ENCODE results near the gene OR5K4.
"Not testable (repeated sequence)": the region's sequence is repeated elsewhere in the genome, so short reads cannot be mapped to it uniquely, and the experiment has no call there.

The OR5K4 gene

GRCh38 chr3:98372445-98372844 is 18.8 kb downstream of the OR5K4 start:
- Histone ChIP-seq H3K4me3 (ENCODE audit: low read depth in 1 of 2, low read length in 2 of 2) (no peak overlapping the region), H3K4me1 (ENCODE audit: insufficient read depth, low read length) (no peaks in the 10 kb centered on the region), H3K36me3 (ENCODE audit: insufficient read depth, low read length) (no peaks in the 10 kb centered on the region), H3K9me3 (ENCODE audit: low read length) (no peaks in the 10 kb centered on the region), H3K27ac (ENCODE audit: low read depth, low read length) (no peak overlapping the region), H3K9ac (ENCODE audit: low read length) (no peak overlapping the region), H3K27me3 (ENCODE audit: control insufficient read depth in 1 of 2, insufficient read depth in 2 of 2, low read length in 2 of 2) (no peaks in the 10 kb centered on the region)

GRCh38 chr3:98376631-98377030 is 23.0 kb downstream of the OR5K4 start:
- H3K27ac ChIP-seq (ENCODE audit: low read depth, low read length): no peak overlapping the region

GRCh38 chr3:98388147-98388546 is 34.5 kb downstream of the OR5K4 start:
- H3K36me3 ChIP-seq (ENCODE audit: insufficient read depth, low read length): no peaks in the 10 kb centered on the region
- no peaks in the 10 kb centered on the region for H3K9me3 ChIP-seq (ENCODE audit: low read length)
- no peak overlapping the region for H3K9ac ChIP-seq (ENCODE audit: low read length)
- no peak overlapping the region for H3K27ac ChIP-seq (ENCODE audit: low read depth, low read length)
- H3K27me3 ChIP-seq (ENCODE audit: control insufficient read depth in 1 of 2, insufficient read depth in 2 of 2, low read length in 2 of 2): no peaks in the 10 kb centered on the region
- no peak overlapping the region for H3K4me3 ChIP-seq (ENCODE audit: low read depth in 1 of 2, low read length in 2 of 2)
- no peaks in the 10 kb centered on the region for H3K4me1 ChIP-seq (ENCODE audit: insufficient read depth, low read length)

More at GRCh38 chr3:98376631-98377030, 23.0 kb downstream of the OR5K4 start:
- Histone ChIP-seq H3K9me3 (ENCODE audit: low read length) (no peaks in the 10 kb centered on the region), H3K36me3 (ENCODE audit: insufficient read depth, low read length) (no peaks in the 10 kb centered on the region), H3K27me3 (ENCODE audit: control insufficient read depth in 1 of 2, insufficient read depth in 2 of 2, low read length in 2 of 2) (no peaks in the 10 kb centered on the region), H3K9ac (ENCODE audit: low read length) (no peak overlapping the region), H3K4me1 (ENCODE audit: insufficient read depth, low read length) (no peaks in the 10 kb centered on the region), H3K4me3 (ENCODE audit: low read depth in 1 of 2, low read length in 2 of 2) (no peak overlapping the region)

- H3K27me3 ChIP-seq (ENCODE audit: control insufficient read depth in 1 of 2, insufficient read depth in 2 of 2, low read length in 2 of 2): no peaks in the 10 kb centered on the region
- no peaks in the 10 kb centered on the region for H3K9me3 ChIP-seq (ENCODE audit: low read length)
- no peak within 1 kb of the TSS for H3K27ac ChIP-seq (ENCODE audit: low read depth, low read length)
- H3K4me1 ChIP-seq (ENCODE audit: insufficient read depth, low read length): no peaks in the 10 kb centered on the region
- H3K4me3 ChIP-seq (ENCODE audit: low read depth in 1 of 2, low read length in 2 of 2): no peak within 1 kb of the TSS
- H3K9ac ChIP-seq (ENCODE audit: low read length): no peak within 1 kb of the TSS
- H3K36me3 ChIP-seq (ENCODE audit: insufficient read depth, low read length): no peaks in the 10 kb centered on the region
Observed at GRCh38 chr3:98390366-98390765, 36.7 kb downstream of the OR5K4 start, which contains the start of gene OR5K3. TSS of gene OR5K3 (plus strand) at chr3:98390666. CDS start at chr3:98390666, 0 bp downstream.

- Histone ChIP-seq H3K4me1 (ENCODE audit: insufficient read depth, low read length) (no peaks in the 10 kb centered on the region), H3K27me3 (ENCODE audit: control insufficient read depth in 1 of 2, insufficient read depth in 2 of 2, low read length in 2 of 2) (no peaks in the 10 kb centered on the region), H3K36me3 (ENCODE audit: insufficient read depth, low read length) (no peaks in the 10 kb centered on the region), H3K9me3 (ENCODE audit: low read length) (no peaks in the 10 kb centered on the region), H3K9ac (ENCODE audit: low read length) (no peak overlapping the region), H3K27ac (ENCODE audit: low read depth, low read length) (no peak overlapping the region), H3K4me3 (ENCODE audit: low read depth in 1 of 2, low read length in 2 of 2) (no peak overlapping the region)
Observed at GRCh38 chr3:98395101-98395500, 41.4 kb downstream of the OR5K4 start.

- H3K27me3 ChIP-seq (ENCODE audit: control insufficient read depth in 1 of 2, insufficient read depth in 2 of 2, low read length in 2 of 2); H3K9ac ChIP-seq (ENCODE audit: low read length); H3K27ac ChIP-seq (ENCODE audit: low read depth, low read length); H3K4me1 ChIP-seq (ENCODE audit: insufficient read depth, low read length); H3K9me3 ChIP-seq (ENCODE audit: low read length); H3K36me3 ChIP-seq (ENCODE audit: insufficient read depth, low read length); H3K4me3 ChIP-seq (ENCODE audit: low read depth in 1 of 2, low read length in 2 of 2): not testable (repeated sequence)
Observed at GRCh38 chr3:98396482-98396881, 42.8 kb downstream of the OR5K4 start.

GRCh38 chr3:98398513-98398912 is 44.9 kb downstream of the OR5K4 start:
- no peaks in the 10 kb centered on the region for H3K36me3 ChIP-seq (ENCODE audit: insufficient read depth, low read length)
- no peaks in the 10 kb centered on the region for H3K9me3 ChIP-seq (ENCODE audit: low read length)
- no peak overlapping the region for H3K4me3 ChIP-seq (ENCODE audit: low read depth in 1 of 2, low read length in 2 of 2)
- no peak overlapping the region for H3K27ac ChIP-seq (ENCODE audit: low read depth, low read length)
- H3K27me3 ChIP-seq (ENCODE audit: control insufficient read depth in 1 of 2, insufficient read depth in 2 of 2, low read length in 2 of 2): no peaks in the 10 kb centered on the region
- no peak overlapping the region for H3K9ac ChIP-seq (ENCODE audit: low read length)
- H3K4me1 ChIP-seq (ENCODE audit: insufficient read depth, low read length): no peaks in the 10 kb centered on the region

GRCh38 chr3:98402507-98402906 is 48.9 kb downstream of the OR5K4 start:
- Histone ChIP-seq H3K36me3 (ENCODE audit: insufficient read depth, low read length) (no peaks in the 10 kb centered on the region), H3K9ac (ENCODE audit: low read length) (no peak overlapping the region), H3K4me3 (ENCODE audit: low read depth in 1 of 2, low read length in 2 of 2) (no peak overlapping the region), H3K27me3 (ENCODE audit: control insufficient read depth in 1 of 2, insufficient read depth in 2 of 2, low read length in 2 of 2) (no peaks in the 10 kb centered on the region), H3K27ac (ENCODE audit: low read depth, low read length) (no peak overlapping the region), H3K4me1 (ENCODE audit: insufficient read depth, low read length) (no peaks in the 10 kb centered on the region), H3K9me3 (ENCODE audit: low read length) (no peaks in the 10 kb centered on the region)

GRCh38 chr3:98404010-98404409 is 50.4 kb downstream of the OR5K4 start:
- Histone ChIP-seq H3K4me1 (ENCODE audit: insufficient read depth, low read length) (no peaks in the 10 kb centered on the region), H3K9ac (ENCODE audit: low read length) (no peak overlapping the region), H3K9me3 (ENCODE audit: low read length) (no peaks in the 10 kb centered on the region), H3K4me3 (ENCODE audit: low read depth in 1 of 2, low read length in 2 of 2) (no peak overlapping the region), H3K27me3 (ENCODE audit: control insufficient read depth in 1 of 2, insufficient read depth in 2 of 2, low read length in 2 of 2) (no peaks in the 10 kb centered on the region), H3K27ac (ENCODE audit: low read depth, low read length) (no peak overlapping the region), H3K36me3 (ENCODE audit: insufficient read depth, low read length) (no peaks in the 10 kb centered on the region)
